Measurements from ENCODE around the gene DTNBP1. TPM values are rescaled to one million over a fixed set of nuclear protein-coding genes. Genes with fewer than 3 reads are reported as not detected.

The DTNBP1 gene
- total RNA-seq, 1 donor from 2014 or later, result 19.4 TPM

- Mint-ChIP-seq H3K4me3 (no peak overlapping the region), H3K4me1 (no peaks in the 10 kb centered on the region), H3K9me3 (peaks cover 29% of the 10 kb centered on the region), H3K36me3 (peaks cover 88% of the 10 kb centered on the region), H3K27ac (no peak overlapping the region), H3K27me3 (ENCODE audit: low read depth) (no peaks in the 10 kb centered on the region)
- DNase-seq (ENCODE audit: low spot score in 2 of 2, unreplicated experiment in 2 of 2), result no peak
- no peak for TF ChIP-seq CTCF (IDR thresholded peaks at IDR 0.05; ENCODE audit: unreplicated experiment)
Observed at GRCh38 chr6:15522427-15522826, 140.4 kb downstream of the DTNBP1 start.

GRCh38 chr6:15522026-15522425 lies 140.8 kb downstream of the DTNBP1 start:
- no peaks in the 10 kb centered on the region for H3K27me3 Mint-ChIP-seq (ENCODE audit: low read depth)
- peaks cover 86% of the 10 kb centered on the region for H3K36me3 Mint-ChIP-seq
- H3K4me3 Mint-ChIP-seq, result no peak overlapping the region
- H3K27ac Mint-ChIP-seq, result no peak overlapping the region
- no peak for DNase-seq (ENCODE audit: low spot score in 2 of 2, unreplicated experiment in 2 of 2)
- no peak for TF ChIP-seq CTCF (IDR thresholded peaks at IDR 0.05; ENCODE audit: unreplicated experiment)
- peaks cover 25% of the 10 kb centered on the region for H3K9me3 Mint-ChIP-seq
- H3K4me1 Mint-ChIP-seq, result no peaks in the 10 kb centered on the region

- peaks cover 82% of the 10 kb centered on the region for H3K36me3 Mint-ChIP-seq
- peaks cover 21% of the 10 kb centered on the region for H3K9me3 Mint-ChIP-seq
- H3K27me3 Mint-ChIP-seq (ENCODE audit: low read depth), result no peaks in the 10 kb centered on the region
- no peak overlapping the region for H3K27ac Mint-ChIP-seq
- DNase-seq (ENCODE audit: low spot score in 2 of 2, unreplicated experiment in 2 of 2), result no peak
- no peaks in the 10 kb centered on the region for H3K4me1 Mint-ChIP-seq
- TF ChIP-seq CTCF (IDR thresholded peaks at IDR 0.05; ENCODE audit: unreplicated experiment), result no peak
- H3K4me3 Mint-ChIP-seq, result no peak overlapping the region
Observed at GRCh38 chr6:15521582-15521981, 141.2 kb downstream of the DTNBP1 start.

GRCh38 chr6:15520626-15521203 lies 142.1 kb downstream of the DTNBP1 start:
- Mint-ChIP-seq H3K36me3 (peaks cover 77% of the 10 kb centered on the region), H3K4me3 (no peak overlapping the region), H3K27me3 (ENCODE audit: low read depth) (no peaks in the 10 kb centered on the region), H3K27ac (no peak overlapping the region), H3K9me3 (peaks cover 13% of the 10 kb centered on the region), H3K4me1 (no peaks in the 10 kb centered on the region)
- DNase-seq (ENCODE audit: low spot score in 2 of 2, unreplicated experiment in 2 of 2), result no peak
- no peak for TF ChIP-seq CTCF (IDR thresholded peaks at IDR 0.05; ENCODE audit: unreplicated experiment)

GRCh38 chr6:15519681-15520080 lies 143.1 kb downstream of the DTNBP1 start:
- H3K36me3 Mint-ChIP-seq, result peaks cover 70% of the 10 kb centered on the region
- TF ChIP-seq CTCF (IDR thresholded peaks at IDR 0.05; ENCODE audit: unreplicated experiment), result no peak

GRCh38 chr6:15518878-15519277 lies 143.9 kb downstream of the DTNBP1 start:
- no peaks in the 10 kb centered on the region for H3K27me3 Mint-ChIP-seq (ENCODE audit: low read depth)
- DNase-seq (ENCODE audit: low spot score in 2 of 2, unreplicated experiment in 2 of 2), result no peak
- peaks cover 70% of the 10 kb centered on the region for H3K36me3 Mint-ChIP-seq
- H3K4me1 Mint-ChIP-seq, result no peaks in the 10 kb centered on the region
- H3K9me3 Mint-ChIP-seq, result peaks cover 2% of the 10 kb centered on the region
- H3K4me3 Mint-ChIP-seq, result no peak overlapping the region
- TF ChIP-seq CTCF (IDR thresholded peaks at IDR 0.05; ENCODE audit: unreplicated experiment), result no peak
- no peak overlapping the region for H3K27ac Mint-ChIP-seq

More at GRCh38 chr6:15519681-15520080, 143.1 kb downstream of the DTNBP1 start:
- Mint-ChIP-seq H3K9me3 (peaks cover 7% of the 10 kb centered on the region), H3K27ac (no peak overlapping the region), H3K27me3 (ENCODE audit: low read depth) (no peaks in the 10 kb centered on the region), H3K4me3 (no peak overlapping the region), H3K4me1 (no peaks in the 10 kb centered on the region)
- no peak for DNase-seq (ENCODE audit: low spot score in 2 of 2, unreplicated experiment in 2 of 2)
